Right renal pelvis (tissue), 4 donors: ENCODE data around the gene PRR35. TPM values are rescaled to one million over a fixed set of nuclear protein-coding genes. Genes with fewer than 3 reads are reported as not detected.

Source experiments
- DNase-seq, 4 donors: peaks; one replicate each; pipeline ENCODE4 v3.0.0-alpha.2; 2013; ENCODE audit warnings: low read depth in 4 of 4, low spot score in 3 of 4, missing footprints in 1 of 4
- polyA plus RNA-seq, 4 donors: library from polyadenylated mRNA; unstranded; fragments of 120-200 nt; gene quantifications; one replicate each; pipeline ENCODE4 v1.2.1, GENCODE V29; 2013; ENCODE audit not compliant: insufficient read length in 4 of 4

The PRR35 gene
- polyA plus RNA-seq, 4 donors: 10.5 to 18.4 (median 11.0) TPM

GRCh38 chr16:561957-562938 lies 2.1 kb downstream of the PRR35 start:
- no peak for DNase-seq

GRCh38 chr16:563072-563644 lies 3.0 kb downstream of the PRR35 start:
- no peak for DNase-seq

GRCh38 chr16:564690-565418 lies 4.7 kb downstream of the PRR35 start:
- no peak for DNase-seq

GRCh38 chr16:565419-566330 lies 5.5 kb downstream of the PRR35 start:
- peak in 3 of 4 donors; percentile 58 to 75 (median 72) for DNase-seq

- peak in 2 of 4 donors; percentile 65 to 69 for DNase-seq
These were observed 6.5 kb downstream of the PRR35 start, which contains the start of gene NHLRC4 for GRCh38 chr16:566475-567372. NHLRC4 (plus strand) TSS chr16:567005; CDS start chr16:568048, 1,043 bp downstream.

- DNase-seq: no peak
These were observed 7.4 kb downstream of the PRR35 start for GRCh38 chr16:567373-568256.

GRCh38 chr16:568401-569258 lies 8.4 kb downstream of the PRR35 start:
- DNase-seq: no peak

- no peak for DNase-seq
These were observed 9.5 kb downstream of the PRR35 start, which contains the start of gene PIGQ for GRCh38 chr16:569445-570254. PIGQ (plus strand) TSS chr16:569968; CDS start chr16:574075, 4,107 bp downstream.

- DNase-seq: no peak
These were observed 12.9 kb downstream of the PRR35 start for GRCh38 chr16:572865-573650.

GRCh38 chr16:574021-574760 lies 14.0 kb downstream of the PRR35 start:
- no peak for DNase-seq

- no peak for DNase-seq
These were observed 15.4 kb downstream of the PRR35 start for GRCh38 chr16:575354-576196.

- no peak for DNase-seq
These were observed 16.1 kb downstream of the PRR35 start for GRCh38 chr16:576197-576822.

GRCh38 chr16:576823-577201 lies 16.6 kb downstream of the PRR35 start:
- DNase-seq: no peak
